Upper lobe of right lung (tissue), 1 donor: ENCODE results near the gene ANKRD13A. TPM values are rescaled to one million over a fixed set of nuclear protein-coding genes. Genes with fewer than 3 reads are reported as not detected.

Experiments
- ATAC-seq: fragments of 200-7000 bp; cut with Tn5 transposase; one replicate; pipeline ENCODE4 v1.9.1; 2020; ENCODE audit warnings: mild to moderate bottlenecking, moderate library complexity
- DNase-seq: peaks from one replicate; pipeline ENCODE4 v3.0.0-alpha.2; 2020
- H3K27ac ChIP-seq: fragments of 200-600 bp; one replicate; pipeline ENCODE4 v1.8.0; 2022
- H3K27me3 ChIP-seq: fragments of 200-600 bp; one replicate; pipeline ENCODE4 v1.8.0; 2022; ENCODE audit warnings: mild to moderate bottlenecking
- H3K36me3 ChIP-seq: fragments of 200-600 bp; one replicate; pipeline ENCODE4 v1.8.0; 2022
- H3K4me1 ChIP-seq: fragments of 200-600 bp; one replicate; pipeline ENCODE4 v1.8.0; 2022
- H3K4me3 ChIP-seq: fragments of 200-600 bp; one replicate; pipeline ENCODE4 v1.8.0; 2022; ENCODE audit warnings: mild to moderate bottlenecking
- H3K9me3 ChIP-seq: fragments of 200-600 bp; one replicate; pipeline ENCODE4 v1.8.0; 2022
- CTCF ChIP-seq: fragments of 200-600 bp; IDR thresholded peaks from one replicate; pipeline ENCODE4 v1.8.0; 2022; ENCODE audit warnings: antibody characterized with exemption
- intact Hi-C: fragments of 100-400 bp; cut with DNase I; formaldehyde crosslinking; loops from one replicate; pipeline ENCODE4 v1.11.0; 2022
- total RNA-seq: library from RNA; stranded (reverse); fragmentation: NEBNext Ultra II Directional; extraction: Animal tissue kit (Norgen Biotek cat#: 25700); gene quantifications from one replicate; pipeline ENCODE4 v1.2.1, GENCODE V29; 2021
- donor health status: DM: no; HTN: yes; CAD: no; lungs with severe emphysema.

Gene ANKRD13A
- total RNA-seq, 1 donor from 2014 or later = 54.0 TPM

- H3K36me3 ChIP-seq = peaks cover 86% of the 10 kb centered on the region
- H3K4me3 ChIP-seq = no peak overlapping the region
- intact Hi-C loops = no loop called here
- no peak for TF ChIP-seq CTCF
- peaks cover 4% of the 10 kb centered on the region for H3K4me1 ChIP-seq
- no peaks in the 10 kb centered on the region for H3K9me3 ChIP-seq
- H3K27me3 ChIP-seq = no peaks in the 10 kb centered on the region
- no peak overlapping the region for H3K27ac ChIP-seq
- no peak for DNase-seq
- no peak for ATAC-seq
Observed at GRCh38 chr12:109962398-109962797, 36.8 kb upstream of the ANKRD13A start.

GRCh38 chr12:109963330-109963729 is 35.9 kb upstream of the ANKRD13A start:
- DNase-seq (no peak), ATAC-seq (no peak)
- Histone ChIP-seq H3K9me3 (no peaks in the 10 kb centered on the region), H3K4me3 (no peak overlapping the region), H3K4me1 (peaks cover 4% of the 10 kb centered on the region), H3K27ac (no peak overlapping the region), H3K27me3 (no peaks in the 10 kb centered on the region), H3K36me3 (peaks cover 85% of the 10 kb centered on the region)
- TF ChIP-seq CTCF = no peak
- intact Hi-C loops = no loop called here

GRCh38 chr12:109963743-109964429 is 35.3 kb upstream of the ANKRD13A start:
- peak; percentile 50 for ATAC-seq
- no peak for DNase-seq
- Histone ChIP-seq H3K36me3 (peaks cover 79% of the 10 kb centered on the region), H3K4me1 (peaks cover 4% of the 10 kb centered on the region), H3K9me3 (no peaks in the 10 kb centered on the region), H3K27me3 (no peaks in the 10 kb centered on the region), H3K27ac (no peak overlapping the region), H3K4me3 (no peak overlapping the region)
- intact Hi-C loops = no loop called here
- TF ChIP-seq CTCF = no peak

- no peak overlapping the region for H3K4me3 ChIP-seq
Observed at GRCh38 chr12:109966546-109966945, 32.7 kb upstream of the ANKRD13A start.

GRCh38 chr12:109967383-109968031 is 31.7 kb upstream of the ANKRD13A start:
- Histone ChIP-seq H3K4me3 (no peak overlapping the region), H3K4me1 (peaks cover 4% of the 10 kb centered on the region), H3K9me3 (no peaks in the 10 kb centered on the region), H3K27me3 (no peaks in the 10 kb centered on the region), H3K36me3 (peaks cover 78% of the 10 kb centered on the region), H3K27ac (no peak overlapping the region)
- no peak for ATAC-seq
- no peak for DNase-seq
- intact Hi-C loops = no loop called here
- TF ChIP-seq CTCF = no peak

More at GRCh38 chr12:109966546-109966945, 32.7 kb upstream of the ANKRD13A start:
- H3K27me3 ChIP-seq = no peaks in the 10 kb centered on the region
- no peak for TF ChIP-seq CTCF
- DNase-seq (no peak), ATAC-seq (no peak)
- H3K36me3 ChIP-seq = peaks cover 76% of the 10 kb centered on the region
- peaks cover 4% of the 10 kb centered on the region for H3K4me1 ChIP-seq
- H3K27ac ChIP-seq = no peak overlapping the region
- intact Hi-C loops = no loop called here
- H3K9me3 ChIP-seq = no peaks in the 10 kb centered on the region
